K562 (cell line): ENCODE measurements around the gene STX17. TPM values are rescaled to one million over a fixed set of nuclear protein-coding genes. Genes with fewer than 3 reads are reported as not detected.

Source experiments
- ATAC-seq: fragments of 200-7000 bp; cut with Tn5 transposase; 3 replicates; pipeline ENCODE4 v1.9.1; 2020; ENCODE audit warnings: moderate library complexity
- BruUV-seq: library from RNA; stranded (reverse); fragments of 400-500 nt; replicated peaks from 2 replicates; lab custom pipeline; 2021; lab: Mats Ljungman, UMichigan
- CTCF ChIA-PET: fragments of 300-600 bp; formaldehyde crosslinking; extraction: SDS; loops from one replicate; lab custom pipeline; 2021; ENCODE audit warnings: low intra/inter-chr PET ratio; lab: Yijun Ruan, JAX
- POLR2A ChIA-PET: fragments of 300-600, 350-650 bp; sonication (Branson Sonifier 250); formaldehyde crosslinking; extraction: SDS; loops from one replicate; lab custom pipeline; 2021; ENCODE audit warnings: antibody characterized with exemption, inconsistent platforms; lab: Yijun Ruan, JAX
- DNase-seq, 4 experiments: peaks; one replicate each; pipeline versions ENCODE4 v3.0.0 to v3.0.0-alpha.2; 2011 to 2018; ENCODE audit warnings: low spot score in 3 of 4, mixed read lengths in 3 of 4; ENCODE audit errors: extremely low read depth in 1 of 4
- FAIRE-seq: peaks from 2 replicates; lab custom pipeline; 2011; peaks lifted over from hg19 to GRCh38; lab: Jason Lieb, UNC
- H2AFZ ChIP-seq: 2 replicates; pipeline ENCODE4 v1.6.0; 2011; ENCODE audit warnings: low read depth, low read length, control low read depth, inconsistent platforms
- H3K27ac ChIP-seq: fragments of 200-600 bp; 3 replicates; pipeline ENCODE4 v1.8.0; 2011; ENCODE audit warnings: low read depth, mild to moderate bottlenecking, control low read depth, inconsistent platforms, low read length, moderate library complexity, mixed read lengths; ENCODE audit errors: extremely low read depth
- H3K27me3 ChIP-seq, 2 experiments: fragments of 300-600 bp in 1 of 2; 2 replicates in 1 of 2; 3 replicates in 1 of 2; pipeline versions ENCODE4 v1.6.0 to v1.8.0; 2011; ENCODE audit warnings: inconsistent platforms in 2 of 2, low read length in 2 of 2, mild to moderate bottlenecking in 1 of 2, mixed read lengths in 1 of 2, moderate library complexity in 1 of 2; ENCODE audit not compliant: control insufficient read depth in 2 of 2, insufficient read depth in 2 of 2
- H3K36me3 ChIP-seq: fragments of 300-600 bp; 3 replicates; pipeline ENCODE4 v1.8.0; 2011; ENCODE audit warnings: mild to moderate bottlenecking, low read length, inconsistent platforms; ENCODE audit not compliant: control insufficient read depth, insufficient read depth
- H3K4me1 ChIP-seq, 2 experiments: fragments of 200-600 bp in 1 of 2; replicated peaks in 1 of 2; 2 replicates in 1 of 2; 3 replicates in 1 of 2; pipeline versions ENCODE4 v1.5.1 to v1.8.0; 2011; ENCODE audit warnings: inconsistent platforms in 2 of 2, low read length in 2 of 2, mild to moderate bottlenecking in 1 of 2, mixed read lengths in 1 of 2, moderate library complexity in 1 of 2; ENCODE audit not compliant: control insufficient read depth in 2 of 2, insufficient read depth in 2 of 2
- H3K4me2 ChIP-seq: 2 replicates; pipeline ENCODE4 v1.6.1; 2011; ENCODE audit warnings: low read length, control low read depth, inconsistent platforms, mixed read lengths; ENCODE audit not compliant: insufficient read depth
- H3K4me3 ChIP-seq: fragments of 200-600 bp; sonication (generic), shearing (Covaris generic); 2 replicates; pipeline ENCODE4 v1.5.1; 2016; ENCODE audit warnings: control low read depth, inconsistent platforms
- H3K79me2 ChIP-seq: fragments of 200-600 bp; 3 replicates; pipeline ENCODE4 v1.8.0; 2011; ENCODE audit warnings: low read length, inconsistent platforms; ENCODE audit not compliant: control insufficient read depth, insufficient read depth
- H3K9ac ChIP-seq, 2 experiments: 2 replicates each; pipeline versions ENCODE4 v1.6.0 to v1.6.1; 2011; ENCODE audit warnings: low read depth in 2 of 2, low read length in 2 of 2, control low read depth in 1 of 2, inconsistent platforms in 1 of 2, mild to moderate bottlenecking in 1 of 2, mixed read lengths in 1 of 2; ENCODE audit not compliant: insufficient read depth in 1 of 2
- H3K9me1 ChIP-seq: one replicate; pipeline ENCODE4 v1.6.0; 2011; ENCODE audit warnings: inconsistent platforms, mild to moderate bottlenecking, low read length, moderate library complexity; ENCODE audit not compliant: control insufficient read depth, insufficient read depth
- H3K9me3 ChIP-seq: replicated peaks from 2 replicates; pipeline ENCODE4 v1.5.1; 2011; ENCODE audit warnings: low read depth, low read length, inconsistent platforms; ENCODE audit not compliant: control insufficient read depth, insufficient read depth
- H4K20me1 ChIP-seq: replicated peaks from 2 replicates; pipeline ENCODE4 v1.6.1; 2011; ENCODE audit warnings: low read length, inconsistent platforms, mixed read lengths; ENCODE audit not compliant: control insufficient read depth, insufficient read depth
- BCOR ChIP-seq: fragments of 450-650 bp; IDR thresholded peaks from 2 replicates; pipeline ENCODE4 v1.6.1; 2016
- CSDE1 ChIP-seq, 2 experiments: fragments of 450-650 bp; IDR thresholded peaks; 2 replicates each; pipeline ENCODE4 v1.6.1; 2016; ENCODE audit warnings: mild to moderate bottlenecking in 1 of 2
- E2F4 ChIP-seq: sonication (generic); formaldehyde crosslinking; IDR thresholded peaks from 2 replicates; pipeline ENCODE4 v1.8.0; 2022; ENCODE audit warnings: mild to moderate bottlenecking, low read depth, missing genetic modification reagents
- HMG20A ChIP-seq: fragments of 450-650 bp; formaldehyde crosslinking; conservative IDR thresholded peaks from 2 replicates; pipeline ENCODE4 v1.4.0; 2020; ENCODE audit warnings: mild to moderate bottlenecking, mixed read lengths
- IRF1 ChIP-seq: sonication (generic); formaldehyde crosslinking; IDR thresholded peaks from 2 replicates; pipeline ENCODE4 v1.8.0; 2022; ENCODE audit warnings: missing genetic modification reagents, mild to moderate bottlenecking, borderline replicate concordance
- JUN ChIP-seq, 2 experiments: sonication (generic) in 1 of 2; formaldehyde crosslinking in 1 of 2; IDR thresholded peaks; 2 replicates each; pipeline versions ENCODE4 v1.6.1 to v1.8.0; 2012 to 2022; ENCODE audit warnings: borderline replicate concordance in 2 of 2, mild to moderate bottlenecking in 2 of 2, improper control_type of control experiment in 1 of 2, low read depth in 1 of 2, low read length in 1 of 2, missing genetic modification reagents in 1 of 2
- NR3C1 ChIP-seq: sonication (generic); formaldehyde crosslinking; IDR thresholded peaks from 2 replicates; pipeline ENCODE4 v1.8.1; 2022; ENCODE audit warnings: missing genetic modification reagents
- PCBP2 ChIP-seq: fragments of 200-400 bp; formaldehyde crosslinking; IDR thresholded peaks from 2 replicates; pipeline ENCODE4 v1.6.1; 2018; ENCODE audit warnings: low read length, low read depth, mild to moderate bottlenecking, moderate library complexity; ENCODE audit not compliant: poor library complexity, severe bottlenecking
- PRPF4 ChIP-seq: fragments of 200-400 bp; formaldehyde crosslinking; IDR thresholded peaks from one replicate; pipeline ENCODE4 v1.6.1; 2017; ENCODE audit warnings: low read length, low read depth, mild to moderate bottlenecking; ENCODE audit not compliant: insufficient read depth, poor library complexity, severe bottlenecking
- SIRT6 ChIP-seq: IDR thresholded peaks from one replicate; pipeline ENCODE4 v1.6.1; 2012; ENCODE audit warnings: low read depth, mild to moderate bottlenecking, control low read depth, inconsistent platforms, low read length, moderate library complexity
- SMARCA4 ChIP-seq: fragments of 450-650 bp; IDR thresholded peaks from 2 replicates; pipeline ENCODE4 v1.6.1; 2016
- SMC3 ChIP-seq: conservative IDR thresholded peaks from 2 replicates; pipeline ENCODE4 v1.6.1; 2011; ENCODE audit warnings: low read depth, low read length, improper control_type of control experiment; ENCODE audit not compliant: insufficient read depth
- SNRNP70 ChIP-seq: fragments of 200-400 bp; formaldehyde crosslinking; optimal IDR thresholded peaks from 2 replicates; pipeline ENCODE3; 2017; ENCODE audit warnings: low read depth, low read length
- ZNF384 ChIP-seq: IDR thresholded peaks from 2 replicates; pipeline ENCODE4 v1.6.1; 2012; ENCODE audit warnings: low read depth, low read length, improper control_type of control experiment
- WGBS: fragments of 100-300 bp; shearing (Covaris generic); methylation state at CpG from one replicate; pipeline ENCODE4 v1.1.6; 2016; ENCODE audit warnings: low coverage, mixed read lengths; ENCODE audit not compliant: insufficient coverage; ENCODE audit errors: missing lambda C conversion rate; 5-methylcytosine and 5-hydroxymethylcytosine counted together
- in situ Hi-C: fragments of 300-500 bp; cut with MboI; formaldehyde crosslinking; loops from 4 replicates; pipeline ENCODE4 v1.15.0; 2018; ENCODE audit warnings: inconsistent platforms, mixed read lengths
- intact Hi-C: fragments of 100-400 bp; cut with micrococcal nuclease; formaldehyde crosslinking; loops from 2 replicates; pipeline ENCODE4 v1.14.2; 2022
- polyA plus RNA-seq, 8 experiments: library from polyadenylated mRNA; depleted of rRNA in 4 of 8; stranded (reverse) in 5 of 8; unstranded in 3 of 8; fragments of >200 nt; fragmentation: Nextera tagmentation in 2 of 8; fragmentation: Illumina TruSeq in 1 of 8; extraction: Ambion mirVana in 2 of 8; extraction: Trizol in 1 of 8; gene quantifications; 2 replicates each; pipeline versions ENCODE4 v1.2.1 to v1.2.3, GENCODE V29; 2011 to 2014; ENCODE audit warnings: inconsistent platforms in 1 of 8, missing spikeins in 1 of 8
- total RNA-seq, 7 experiments: library from RNA; depleted of rRNA in 6 of 7; stranded (reverse); fragments of >200 nt in 6 of 7; fragmentation: Illumina TruSeq in 2 of 7; extraction: Trizol in 2 of 7; gene quantifications; 2 replicates each; pipeline versions ENCODE4 v1.2.1 to v1.2.3, GENCODE V29; 2011 to 2021; ENCODE audit warnings: low replicate concordance in 1 of 7

Gene STX17
- total and polyA plus RNA-seq, 9 of the 15 experiments (the other 6 are each of a cell fraction or from before 2014, with no cell fraction given), result 14.4 to 25.1 (median 19.0) TPM

DNA sequence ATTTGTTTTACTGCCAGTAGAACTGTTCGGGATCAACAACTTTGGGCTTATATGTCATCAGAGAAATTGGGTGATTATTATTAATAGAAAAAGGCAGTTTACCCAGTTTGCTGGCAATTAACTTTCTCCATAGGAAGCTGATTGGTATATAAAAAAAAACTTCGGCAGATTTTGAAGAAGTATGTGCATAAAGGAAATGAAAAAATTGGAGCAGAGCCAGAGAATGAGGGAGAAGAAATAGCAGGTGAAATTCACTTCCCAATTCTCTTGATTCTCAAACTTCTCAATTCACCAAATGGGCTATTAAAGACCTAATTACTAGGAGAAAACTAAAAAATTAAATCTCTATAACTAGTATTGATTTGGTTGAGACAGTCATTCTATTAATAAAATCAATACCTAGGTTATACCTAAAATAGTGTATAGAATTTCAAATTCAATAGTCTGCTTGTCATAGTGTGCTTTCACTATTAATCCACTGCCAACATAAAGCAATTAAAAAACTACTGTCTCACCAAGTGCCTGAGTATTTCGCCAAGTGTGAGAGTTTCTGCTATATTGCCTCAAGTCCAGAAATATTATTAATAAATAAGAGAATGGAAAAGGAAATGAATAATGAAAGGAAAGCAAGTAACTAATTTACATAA lies 47.5 kb downstream of the STX17 start:
- intact Hi-C loops, result no loop called here
- Histone ChIP-seq H3K27me3 (no peaks in the 10 kb centered on the region), H4K20me1 (no peaks in the 10 kb centered on the region), H3K27ac (no peak overlapping the region), H3K4me2 (no peak overlapping the region), H3K4me1 (no peaks in the 10 kb centered on the region), H3K36me3 (peaks cover 17% of the 10 kb centered on the region), H2AFZ (no peak overlapping the region), H3K9me1 (no peaks in the 10 kb centered on the region), H3K9ac (no peak overlapping the region), H3K4me3 (no peak overlapping the region), H3K79me2 (no peaks in the 10 kb centered on the region), H3K9me3 (no peaks in the 10 kb centered on the region)
- FAIRE-seq (no peak), ATAC-seq (no peak), DNase-seq (no peak)
- no TSS peak for BruUV-seq
- in situ Hi-C loops, result no loop called here
- ChIA-PET POLR2A (no interaction called here), CTCF (no interaction called here)
- TF ChIP-seq NR3C1 (CRISPR knock-in tag), result no peak
- TF ChIP-seq SMC3, result no peak
- TF ChIP-seq BCOR, result no peak
- TF ChIP-seq SMARCA4, result no peak
- WGBS, result 85% methylated on average over 3 of the region's 3 CpGs

DNA sequence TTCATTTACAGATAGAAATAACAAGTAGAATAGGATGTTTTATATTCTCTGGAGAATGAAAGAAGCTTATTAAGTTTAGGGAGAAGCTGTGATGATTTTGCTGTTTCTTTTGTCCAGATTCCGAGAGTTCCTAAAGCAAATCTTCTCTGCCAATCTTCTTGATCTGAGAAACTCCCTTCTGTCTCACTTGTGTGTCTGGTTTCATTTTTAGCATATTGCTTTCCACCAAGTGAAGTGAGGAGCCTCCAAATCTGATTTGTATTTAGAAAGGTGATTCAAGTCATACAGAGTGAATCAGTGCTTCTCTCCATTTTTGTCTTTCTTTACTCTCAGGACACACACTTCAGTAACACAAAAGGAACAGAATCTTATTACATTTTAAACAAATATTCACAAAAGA lies 48.4 kb downstream of the STX17 start:
- BruUV-seq, result no TSS peak
- POLR2A ChIA-PET, result no interaction called here
- 93% methylated on average over 1 of the region's 1 CpG for WGBS
- Histone ChIP-seq H3K36me3 (peaks cover 19% of the 10 kb centered on the region), H2AFZ (no peak overlapping the region), H3K9me3 (no peaks in the 10 kb centered on the region), H3K4me1 (no peaks in the 10 kb centered on the region), H4K20me1 (no peaks in the 10 kb centered on the region), H3K27ac (no peak overlapping the region), H3K9me1 (no peaks in the 10 kb centered on the region), H3K79me2 (no peaks in the 10 kb centered on the region), H3K4me3 (no peak overlapping the region), H3K27me3 (no peaks in the 10 kb centered on the region), H3K9ac (no peak overlapping the region), H3K4me2 (no peak overlapping the region)
- ATAC-seq (no peak), DNase-seq (no peak), FAIRE-seq (no peak)
- intact Hi-C loops (no loop called here), in situ Hi-C loops (no loop called here)
- CTCF ChIA-PET, result no interaction called here
- TF ChIP-seq PRPF4 (no peak), JUN (IDR thresholded peaks at IDR 0.05; ENCODE audit: borderline replicate concordance, low read depth, low read length) (no peak), JUN (CRISPR knock-in tag; IDR thresholded peaks at IDR 0.05; ENCODE audit: borderline replicate concordance) (no peak), IRF1 (CRISPR knock-in tag) (no peak), SNRNP70 (no peak), HMG20A (CRISPR knock-in tag) (no peak), PCBP2 (no peak), SIRT6 (no peak), E2F4 (CRISPR knock-in tag) (no peak), ZNF384 (no peak), CSDE1 (IDR thresholded peaks at IDR 0.05) (no peak)
